ENCODE measurements around the gene CCL18. TPM values are rescaled to one million over a fixed set of nuclear protein-coding genes. Genes with fewer than 3 reads are reported as not detected.

Gene CCL18
- total and polyA plus RNA-seq, 2 of the 8 experiments (the other 6 are each of a cell fraction or from before 2014, with no cell fraction given) = not detected

GRCh38 chr17:36055171-36055570 lies 8.9 kb upstream of the CCL18 start:
- Histone ChIP-seq H3K56ac (replicated peaks; ENCODE audit: insufficient read length, low read depth, low read length) (no peak overlapping the region), H2AK5ac (ENCODE audit: low read depth, low read length) (no peak overlapping the region), H3K4ac (replicated peaks; ENCODE audit: insufficient read length, low read depth, low read length) (no peak overlapping the region), H2BK12ac (ENCODE audit: low read depth, low read length) (no peak overlapping the region), H3K23me2 (ENCODE audit: low read depth, low read length) (no peaks in the 10 kb centered on the region), H3K4me2 (ENCODE audit: insufficient read depth in 1 of 2, low read depth in 2 of 2, low read length in 2 of 2) (no peak overlapping the region), H3K27me3 (replicated peaks in 1 of 4; ENCODE audit: control insufficient read depth in 3 of 4, extremely low read depth in 1 of 4, insufficient read depth in 3 of 4, low read length in 3 of 4) (no peaks in the 10 kb centered on the region; a peak in 1 of 7 replicates), H3K4me1 (replicated peaks in 1 of 4; ENCODE audit: control insufficient read depth in 3 of 4, insufficient read depth in 4 of 4, low read length in 3 of 4) (no peaks in the 10 kb centered on the region), H3K18ac (ENCODE audit: extremely low read depth, low read length) (no peak overlapping the region), H2BK5ac (ENCODE audit: low read depth, low read length) (no peak overlapping the region), H3K79me2 (ENCODE audit: control insufficient read depth in 1 of 2, insufficient read depth in 2 of 2, low read length in 2 of 2) (no peaks in the 10 kb centered on the region), H4K20me1 (replicated peaks in 1 of 2; ENCODE audit: control insufficient read depth in 1 of 2, insufficient read depth in 2 of 2, low read length in 2 of 2) (no peaks in the 10 kb centered on the region), H2BK120ac (replicated peaks; ENCODE audit: low read depth, low read length) (no peak overlapping the region), H3K23ac (ENCODE audit: insufficient read length) (no peak overlapping the region), H3K14ac (ENCODE audit: insufficient read length) (no peak overlapping the region), H3K27ac (ENCODE audit: low read depth, low read length) (no peak overlapping the region), H3K79me1 (ENCODE audit: low read depth, low read length) (no peaks in the 10 kb centered on the region), H3K9me3 (ENCODE audit: insufficient read depth in 2 of 2, low read depth in 1 of 2, low read length in 1 of 2) (no peaks in the 10 kb centered on the region), H4K5ac (ENCODE audit: insufficient read length, low read depth, low read length) (no peak overlapping the region), H2BK20ac (ENCODE audit: low read length) (no peak overlapping the region), H2AFZ (ENCODE audit: low read length) (no peak overlapping the region), H3K4me3 (ENCODE audit: extremely low read depth in 1 of 4, insufficient read depth in 2 of 4, low read depth in 3 of 4, low read length in 4 of 4) (no peak overlapping the region), H4K8ac (ENCODE audit: extremely low read depth, insufficient read depth, low read length) (no peak overlapping the region), H3K9ac (replicated peaks in 1 of 4; ENCODE audit: extremely low read depth in 1 of 4, low read depth in 3 of 4, low read length in 3 of 4) (no peak overlapping the region), H4K91ac (replicated peaks; ENCODE audit: insufficient read length, low read length) (no peak overlapping the region), H2BK15ac (ENCODE audit: low read length) (no peak overlapping the region), H3K36me3 (ENCODE audit: control insufficient read depth in 2 of 4, insufficient read depth in 4 of 4, low read length in 3 of 4) (no peaks in the 10 kb centered on the region)
- WGBS, 2 experiments (ENCODE audit: extremely low coverage in 1 of 2, insufficient coverage in 1 of 2, insufficient read length in 1 of 2, insufficient replicate concordance in 2 of 2, low coverage in 1 of 2, low lambda C conversion rate in 2 of 2, missing lambda C conversion rate in 1 of 2) = 86% methylated on average over 2 of the region's 2 CpGs; no CpG with 5 or more reads in 1 of the 2 experiments
- CTCF ChIA-PET (ENCODE audit: partially characterized antibody) = interaction anchor here (0.7 kb wide), 1 partner anchor 469 kb away, joined by 3 read pairs; no protein-coding TSS in a partner anchor
- POLR2A ChIA-PET (ENCODE audit: partially characterized antibody) = no interaction called here
- no peak for DNase-seq (ENCODE audit: low read depth in 1 of 2, low spot score in 2 of 2)
- no peak for FAIRE-seq

All from H1 (cell line).